Astrocyte (in vitro differentiated cells and primary cell): ENCODE data around the gene WSCD2.

ENCODE experiments used
- EZH2 ChIP-seq: IDR thresholded peaks from 2 replicates; pipeline ENCODE4 v1.6.1; 2012; ENCODE audit warnings: mild to moderate bottlenecking, low read length, inconsistent platforms; ENCODE audit not compliant: insufficient read depth
- TF ChIP-seq, protein P1 (sequence below): IDR thresholded peaks from 2 replicates; pipeline ENCODE4 v1.5.1; 2011; ENCODE audit warnings: low read depth, mild to moderate bottlenecking, inconsistent platforms, low read length, moderate library complexity; ENCODE audit not compliant: insufficient read depth

DNA sequence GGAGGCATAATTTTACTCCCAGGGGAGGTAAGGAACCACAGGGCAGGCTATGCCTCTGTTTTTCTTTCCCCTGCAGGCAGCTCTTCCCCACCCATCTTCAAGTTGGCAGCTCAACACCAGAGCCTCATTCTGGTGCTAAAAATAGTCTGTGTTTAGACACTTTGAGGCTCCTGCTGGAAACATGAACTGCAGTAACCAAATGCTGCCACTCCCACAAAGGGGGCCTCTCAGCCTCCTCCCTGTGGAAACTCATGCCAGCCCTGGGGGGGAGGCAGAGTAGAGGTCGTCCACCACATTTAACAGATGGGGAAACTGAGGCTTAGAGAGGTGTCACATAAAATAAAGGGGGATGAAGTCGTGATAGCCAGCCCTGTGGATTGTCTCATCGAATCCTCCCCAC lies 61.4 kb downstream of the WSCD2 start:
- TF ChIP-seq, protein P1, sequence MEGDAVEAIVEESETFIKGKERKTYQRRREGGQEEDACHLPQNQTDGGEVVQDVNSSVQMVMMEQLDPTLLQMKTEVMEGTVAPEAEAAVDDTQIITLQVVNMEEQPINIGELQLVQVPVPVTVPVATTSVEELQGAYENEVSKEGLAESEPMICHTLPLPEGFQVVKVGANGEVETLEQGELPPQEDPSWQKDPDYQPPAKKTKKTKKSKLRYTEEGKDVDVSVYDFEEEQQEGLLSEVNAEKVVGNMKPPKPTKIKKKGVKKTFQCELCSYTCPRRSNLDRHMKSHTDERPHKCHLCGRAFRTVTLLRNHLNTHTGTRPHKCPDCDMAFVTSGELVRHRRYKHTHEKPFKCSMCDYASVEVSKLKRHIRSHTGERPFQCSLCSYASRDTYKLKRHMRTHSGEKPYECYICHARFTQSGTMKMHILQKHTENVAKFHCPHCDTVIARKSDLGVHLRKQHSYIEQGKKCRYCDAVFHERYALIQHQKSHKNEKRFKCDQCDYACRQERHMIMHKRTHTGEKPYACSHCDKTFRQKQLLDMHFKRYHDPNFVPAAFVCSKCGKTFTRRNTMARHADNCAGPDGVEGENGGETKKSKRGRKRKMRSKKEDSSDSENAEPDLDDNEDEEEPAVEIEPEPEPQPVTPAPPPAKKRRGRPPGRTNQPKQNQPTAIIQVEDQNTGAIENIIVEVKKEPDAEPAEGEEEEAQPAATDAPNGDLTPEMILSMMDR, result no peak
- TF ChIP-seq EZH2, result no peak
